Peyer's patch (tissue), 4 donors: ENCODE results near the gene SNX24. TPM values are rescaled to one million over a fixed set of nuclear protein-coding genes. Genes with fewer than 3 reads are reported as not detected.
"Not testable (repeated sequence)": the region's sequence is repeated elsewhere in the genome, so short reads cannot be mapped to it uniquely, and the experiment has no call there.

Source experiments
- DNase-seq, 3 donors: peaks; one replicate each; pipeline ENCODE4 v3.0.0-alpha.2; 2017 to 2019
- H3K27ac ChIP-seq, 4 donors: fragments of 200-600 bp; sonication (generic); one replicate each; pipeline ENCODE4 v1.5.1; 2016 to 2019
- H3K27me3 ChIP-seq, 2 donors: fragments of 200-600 bp; sonication (generic); one replicate each; pipeline ENCODE4 v1.5.1; 2019
- H3K36me3 ChIP-seq, 3 donors: fragments of 200-600 bp; sonication (generic); one replicate each; pipeline ENCODE4 v1.5.1; 2016 to 2019
- H3K4me1 ChIP-seq, 4 donors: fragments of 200-600 bp; sonication (generic); one replicate each; pipeline ENCODE4 v1.5.1; 2016 to 2019
- H3K4me3 ChIP-seq, 4 donors: fragments of 200-600 bp; sonication (generic); 1 replicate in 3 of 4; 2 replicates in 1 of 4; pipeline ENCODE4 v1.5.1; 2016 to 2019; ENCODE audit warnings: mild to moderate bottlenecking in 1 of 4
- H3K9me3 ChIP-seq, 4 donors: fragments of 200-600 bp; sonication (generic); one replicate each; pipeline ENCODE4 v1.5.1; 2016 to 2019; ENCODE audit warnings: mild to moderate bottlenecking in 1 of 4
- CTCF ChIP-seq, 6 experiments: fragments of 450-650 bp in 4 of 6; fragments of 200-600 bp in 2 of 6; sonication (generic) in 1 of 6; IDR thresholded peaks; one replicate each; pipeline ENCODE4 v1.5.1; 2017 to 2019; ENCODE audit warnings: antibody characterized with exemption in 6 of 6, mild to moderate bottlenecking in 3 of 6, moderate library complexity in 1 of 6
- POLR2A ChIP-seq, 2 donors: fragments of 450-650 bp; IDR thresholded peaks; one replicate each; pipeline ENCODE4 v1.5.1; 2017; ENCODE audit warnings: antibody characterized with exemption in 2 of 2, mild to moderate bottlenecking in 2 of 2, moderate library complexity in 2 of 2
- total RNA-seq, 4 donors: library from RNA; depleted of rRNA; stranded (reverse); fragments of >200 nt; gene quantifications; one replicate each; pipeline ENCODE4 v1.1.0, GENCODE V29; 2016

SNX24 gene
- total RNA-seq, 4 donors from 2014 or later = 19.4 to 45.5 (median 29.3) TPM

- no peaks in the 10 kb centered on the region for H3K4me1 ChIP-seq
- no peak for DNase-seq
- H3K9me3 ChIP-seq = no peaks in the 10 kb centered on the region
- TF ChIP-seq CTCF (IDR thresholded peaks at IDR 0.05) = no peak
- TF ChIP-seq POLR2A (IDR thresholded peaks at IDR 0.05) = no peak
- no peaks in the 10 kb centered on the region for H3K27me3 ChIP-seq
- no peak overlapping the region for H3K4me3 ChIP-seq
- no peaks in the 10 kb centered on the region for H3K36me3 ChIP-seq
- H3K27ac ChIP-seq = no peak overlapping the region
Measured at GRCh38 chr5:122963305-122963704, 117.9 kb downstream of the SNX24 start.

GRCh38 chr5:122965111-122965510, 119.7 kb downstream of the SNX24 start:
- Histone ChIP-seq H3K4me3 (no peak overlapping the region), H3K27me3 (no peaks in the 10 kb centered on the region), H3K9me3 (no peaks in the 10 kb centered on the region), H3K36me3 (no peaks in the 10 kb centered on the region), H3K27ac (no peak overlapping the region), H3K4me1 (no peaks in the 10 kb centered on the region)
- DNase-seq = no peak
- TF ChIP-seq POLR2A (IDR thresholded peaks at IDR 0.05) (no peak), CTCF (IDR thresholded peaks at IDR 0.05) (no peak)

- DNase-seq = no peak
- no peak for TF ChIP-seq CTCF (IDR thresholded peaks at IDR 0.05)
- TF ChIP-seq POLR2A (IDR thresholded peaks at IDR 0.05) = no peak
- H3K4me3 ChIP-seq = no peak overlapping the region
- H3K4me1 ChIP-seq = no peaks in the 10 kb centered on the region
- H3K9me3 ChIP-seq = no peaks in the 10 kb centered on the region
- no peaks in the 10 kb centered on the region for H3K27me3 ChIP-seq
- H3K36me3 ChIP-seq = no peaks in the 10 kb centered on the region
- H3K27ac ChIP-seq = no peak overlapping the region
Measured at GRCh38 chr5:122967085-122967484, 121.7 kb downstream of the SNX24 start.

GRCh38 chr5:122967625-122968024, 122.2 kb downstream of the SNX24 start:
- DNase-seq = no peak
- no peaks in the 10 kb centered on the region for H3K4me1 ChIP-seq
- no peaks in the 10 kb centered on the region for H3K36me3 ChIP-seq
- TF ChIP-seq CTCF (IDR thresholded peaks at IDR 0.05) (no peak), POLR2A (IDR thresholded peaks at IDR 0.05) (no peak)
- H3K27me3 ChIP-seq = no peaks in the 10 kb centered on the region
- H3K9me3 ChIP-seq = no peaks in the 10 kb centered on the region
- no peak overlapping the region for H3K4me3 ChIP-seq
- no peak overlapping the region for H3K27ac ChIP-seq

- not testable (repeated sequence) for H3K27ac ChIP-seq
Measured at GRCh38 chr5:122968056-122968455, 122.6 kb downstream of the SNX24 start.

GRCh38 chr5:122971333-122971732, 125.9 kb downstream of the SNX24 start:
- no peak for TF ChIP-seq CTCF (IDR thresholded peaks at IDR 0.05)
- TF ChIP-seq POLR2A (IDR thresholded peaks at IDR 0.05) = no peak
- Histone ChIP-seq H3K27ac (no peak overlapping the region), H3K27me3 (no peaks in the 10 kb centered on the region), H3K9me3 (no peaks in the 10 kb centered on the region), H3K4me3 (no peak overlapping the region), H3K4me1 (no peaks in the 10 kb centered on the region), H3K36me3 (no peaks in the 10 kb centered on the region)
- no peak for DNase-seq

More at GRCh38 chr5:122968056-122968455, 122.6 kb downstream of the SNX24 start:
- not testable (repeated sequence) for H3K9me3 ChIP-seq, H3K27me3 ChIP-seq, H3K4me1 ChIP-seq, DNase-seq, H3K36me3 ChIP-seq, H3K4me3 ChIP-seq
